Kidney glomerular epithelial cell (primary cell): ENCODE results near the gene HBD.
"Not testable (repeated sequence)": the region's sequence is repeated elsewhere in the genome, so short reads cannot be mapped to it uniquely, and the experiment has no call there.

Source experiments
- DNase-seq: peaks from one replicate; lab custom pipeline; 2025; lab: John Stamatoyannopoulos, UW

HBD gene

DNA sequence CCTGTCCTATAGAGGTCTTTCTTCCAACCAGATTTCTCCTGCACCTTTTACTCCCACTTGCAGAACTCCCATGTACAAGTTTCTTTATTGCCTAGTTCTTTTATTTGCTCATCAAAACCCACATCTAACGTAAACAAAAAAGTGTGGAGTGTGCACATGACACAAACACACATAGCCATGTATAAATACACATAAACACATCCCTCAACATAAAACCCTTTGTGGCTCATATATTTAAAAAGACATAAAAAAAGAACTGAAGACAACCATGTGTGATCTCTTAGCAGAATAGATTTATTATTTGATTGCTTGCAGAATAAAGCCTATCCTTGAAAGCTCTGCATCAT is 18.6 kb upstream of the HBD start:
- DNase-seq = no peak

DNA sequence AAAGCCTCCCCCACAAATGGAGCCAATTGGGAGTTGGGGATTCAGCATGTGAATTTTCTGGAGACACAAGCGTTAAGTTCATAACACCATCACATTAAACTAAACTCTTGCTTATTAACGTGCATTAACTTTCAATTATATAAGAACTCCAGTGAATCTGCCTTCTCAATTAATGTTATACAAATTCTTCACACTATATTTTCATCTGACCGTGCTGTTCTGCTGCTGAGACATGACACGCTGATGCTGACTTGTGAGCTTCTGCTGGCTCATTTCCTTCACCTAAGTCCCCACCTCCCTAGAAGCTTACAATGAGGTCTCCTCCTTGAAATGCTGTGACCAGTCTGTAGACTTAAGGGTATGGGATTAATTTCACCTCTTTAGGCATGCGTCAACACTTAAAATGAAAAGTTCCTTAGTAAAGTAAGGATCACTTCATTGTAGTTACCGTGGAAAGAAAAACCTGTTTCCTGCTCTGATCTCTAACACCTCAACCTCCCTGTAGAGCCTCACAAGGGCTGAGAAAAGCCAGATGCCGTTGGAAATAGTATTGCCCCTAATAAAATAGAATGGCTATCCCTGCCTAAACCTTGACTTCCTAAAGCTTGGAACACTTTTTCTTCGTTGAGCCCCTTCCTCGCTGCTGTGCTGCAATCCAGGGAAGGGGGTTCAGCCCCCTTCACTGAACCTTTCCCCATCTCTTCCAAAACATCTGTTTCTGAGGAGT is 18.1 kb upstream of the HBD start:
- no peak for DNase-seq

DNA sequence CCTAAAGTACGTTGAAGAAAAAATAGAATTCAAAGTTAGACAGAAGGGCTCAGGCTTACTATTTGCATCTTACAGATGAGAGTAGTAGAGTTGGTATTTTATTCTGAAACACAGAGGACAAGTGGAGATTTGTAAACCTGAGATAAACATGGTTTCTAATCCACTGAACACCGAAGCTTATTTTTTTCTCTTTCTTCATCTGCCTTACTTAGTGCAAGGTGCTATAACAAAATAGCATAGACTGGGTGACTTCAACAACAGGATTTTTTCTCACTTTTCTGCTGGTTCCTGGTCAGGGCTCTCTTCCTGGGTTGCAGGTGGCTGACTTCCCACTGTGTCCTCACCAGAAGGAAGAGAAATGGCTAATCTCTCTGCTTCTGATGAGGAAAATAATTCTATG is 17.5 kb upstream of the HBD start:
- no peak for DNase-seq

DNA sequence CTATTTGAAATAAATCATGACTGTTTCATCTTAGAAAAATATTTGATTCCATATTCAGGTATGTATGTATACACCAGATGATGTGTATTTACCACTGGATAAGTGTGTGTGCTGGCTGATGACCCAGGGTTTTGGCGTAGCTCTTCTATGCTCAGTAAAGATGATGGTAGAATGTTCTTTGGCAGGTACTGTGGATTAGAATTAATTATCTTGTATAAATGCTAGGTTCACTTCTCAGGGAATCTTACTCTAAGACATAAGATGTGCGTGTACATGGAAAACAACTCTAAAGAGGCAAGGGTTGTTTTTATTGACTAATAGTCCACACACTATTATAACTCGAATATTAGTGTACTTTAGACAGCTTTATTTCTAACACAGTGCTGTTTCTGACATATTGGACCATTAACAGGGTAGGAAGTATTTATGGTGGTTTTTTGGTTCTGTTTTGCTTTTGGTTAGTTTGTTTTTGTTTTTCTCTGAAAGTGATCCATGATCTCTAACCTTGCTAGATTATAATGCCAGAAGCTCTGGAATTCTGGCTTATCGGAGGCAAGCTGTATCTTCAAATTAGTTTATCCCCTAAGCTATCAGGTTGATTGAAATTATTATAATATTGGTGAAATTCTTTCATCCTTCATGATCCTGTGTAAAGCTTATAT is 16.4 kb upstream of the HBD start:
- DNase-seq = no peak

- DNase-seq = not testable (repeated sequence)
These were observed 15.6 kb upstream of the HBD start, which contains the start of gene HBG1 for GRCh38 chr11:5249807-5250396. Gene HBG1, minus strand, starts transcription at chr11:5249857. Its CDS starts 53 bp downstream, at chr11:5249804.

- not testable (repeated sequence) for DNase-seq
These were observed 14.2 kb upstream of the HBD start for GRCh38 chr11:5248498-5248897.

- no peak for DNase-seq
These were observed 13.3 kb upstream of the HBD start for GRCh38 chr11:5247472-5248192.

- no peak for DNase-seq
These were observed 12.6 kb upstream of the HBD start for GRCh38 chr11:5246772-5247471.

- DNase-seq = no peak
These were observed 10.9 kb upstream of the HBD start for GRCh38 chr11:5245155-5245554.

GRCh38 chr11:5243816-5244180 is 9.5 kb upstream of the HBD start:
- DNase-seq = no peak

DNA sequence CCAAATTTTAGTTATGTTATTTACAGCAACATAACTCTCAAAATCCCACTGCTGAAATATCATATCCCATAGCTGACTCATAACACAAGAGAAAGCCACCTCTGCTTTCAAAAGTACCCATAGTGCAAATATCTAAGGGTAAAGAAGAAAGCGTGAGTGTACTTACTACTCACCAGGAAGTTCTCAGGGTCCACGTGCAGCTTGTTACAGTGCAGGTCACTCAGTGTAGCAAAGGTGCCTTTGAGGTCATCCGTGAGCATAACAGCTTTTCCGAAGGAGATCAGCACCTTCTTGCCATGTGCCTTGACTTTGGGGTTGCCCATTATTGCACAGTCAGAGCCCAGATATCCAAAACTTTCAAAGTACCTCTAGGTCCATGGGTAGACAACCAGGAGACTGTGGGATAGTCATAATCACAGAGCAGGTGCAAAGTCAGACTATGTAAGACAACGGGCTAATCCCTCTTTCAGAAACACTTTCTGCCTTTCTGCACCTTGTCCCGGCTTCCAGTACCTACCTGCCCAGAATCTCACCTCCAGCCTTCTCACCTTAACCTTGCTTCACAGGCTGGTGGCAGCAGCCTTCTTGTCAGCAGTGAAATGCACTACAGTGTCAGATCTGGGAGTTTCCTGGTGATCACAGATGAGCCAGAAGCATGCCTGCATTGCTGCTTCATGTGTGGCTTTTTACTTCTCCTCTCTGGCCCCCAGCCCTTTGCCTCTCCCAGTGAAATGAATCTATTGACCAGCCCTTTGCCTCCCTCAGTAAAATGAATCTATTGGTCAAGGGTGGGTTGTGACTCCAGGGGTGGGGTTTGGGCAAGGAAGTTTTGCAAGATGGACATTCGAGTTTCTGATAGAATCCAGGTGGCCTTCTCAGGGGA is 8.9 kb upstream of the HBD start:
- no peak for DNase-seq

DNA sequence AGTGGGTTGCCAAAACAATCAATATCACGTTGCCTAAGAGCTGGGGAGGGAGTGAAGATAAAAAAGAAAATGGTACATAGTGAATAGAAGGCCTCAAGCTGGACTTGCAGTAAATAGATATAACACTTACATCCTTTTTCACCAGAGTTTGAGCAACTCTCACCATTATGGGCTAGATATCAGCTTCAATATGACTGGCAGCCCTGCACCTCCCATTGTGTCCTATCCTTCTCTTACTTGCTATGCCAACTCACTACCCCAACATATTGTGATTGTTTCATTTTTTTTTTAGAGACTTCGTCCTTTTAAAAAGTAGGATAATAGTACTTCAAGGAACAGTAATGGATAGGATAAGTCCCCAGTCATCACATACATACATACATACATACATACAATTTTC is 7.9 kb upstream of the HBD start:
- no peak for DNase-seq

DNA sequence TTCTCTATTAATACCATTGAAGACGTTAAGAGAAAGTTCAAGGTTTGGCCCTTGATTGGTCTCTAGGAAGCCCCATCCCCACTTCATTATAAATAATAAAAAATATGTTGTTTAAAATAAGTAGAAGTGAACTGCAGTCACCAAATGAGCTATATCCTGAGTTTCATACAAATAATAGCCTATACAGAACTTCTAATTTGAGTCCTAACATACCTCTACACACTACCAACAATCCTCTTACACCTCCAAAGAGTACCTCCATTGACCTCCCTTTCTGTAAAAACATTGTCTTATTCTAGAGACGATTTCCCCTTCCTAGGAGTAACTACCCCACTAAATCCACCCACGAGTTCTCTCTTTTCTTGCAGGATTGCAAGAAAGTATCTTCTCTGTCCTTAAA is 7.2 kb upstream of the HBD start:
- DNase-seq = no peak

- no peak for DNase-seq
These were observed 6.2 kb upstream of the HBD start for GRCh38 chr11:5240458-5240857.

GRCh38 chr11:5240056-5240455 is 5.8 kb upstream of the HBD start:
- no peak for DNase-seq

DNA sequence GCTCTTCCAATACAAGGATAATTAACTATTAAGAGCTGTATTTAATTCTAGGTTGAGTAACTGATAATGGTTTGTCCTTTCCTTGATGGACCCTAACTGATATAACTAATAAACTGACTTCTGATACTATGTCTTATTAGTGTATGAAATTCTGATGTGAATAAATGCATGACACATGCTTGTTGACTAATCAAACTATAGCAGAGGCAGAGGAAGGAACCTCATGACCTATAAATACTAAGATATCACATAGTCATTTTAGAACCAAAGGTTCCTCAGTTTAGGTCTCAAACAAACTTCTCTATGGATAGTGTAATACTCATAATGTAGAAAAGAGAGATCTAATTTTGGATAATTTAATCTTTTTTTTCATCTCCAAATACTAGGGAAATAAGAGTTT is 4.8 kb upstream of the HBD start:
- no peak for DNase-seq

GRCh38 chr11:5238486-5238885 is 4.2 kb upstream of the HBD start:
- no peak for DNase-seq

DNA sequence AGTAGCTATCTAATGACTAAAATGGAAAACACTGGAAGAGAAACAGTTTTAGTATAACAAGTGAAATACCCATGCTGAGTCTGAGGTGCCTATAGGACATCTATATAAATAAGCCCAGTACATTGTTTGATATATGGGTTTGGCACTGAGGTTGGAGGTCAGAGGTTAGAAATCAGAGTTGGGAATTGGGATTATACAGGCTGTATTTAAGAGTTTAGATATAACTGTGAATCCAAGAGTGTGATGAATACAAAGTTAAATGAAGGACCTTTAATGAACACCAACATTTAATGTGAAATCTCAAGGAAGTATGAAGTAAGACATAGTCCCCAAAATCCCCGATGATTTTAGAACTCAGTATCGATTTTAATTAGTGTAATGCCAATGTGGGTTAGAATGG is 3.1 kb upstream of the HBD start:
- no peak for DNase-seq

DNA sequence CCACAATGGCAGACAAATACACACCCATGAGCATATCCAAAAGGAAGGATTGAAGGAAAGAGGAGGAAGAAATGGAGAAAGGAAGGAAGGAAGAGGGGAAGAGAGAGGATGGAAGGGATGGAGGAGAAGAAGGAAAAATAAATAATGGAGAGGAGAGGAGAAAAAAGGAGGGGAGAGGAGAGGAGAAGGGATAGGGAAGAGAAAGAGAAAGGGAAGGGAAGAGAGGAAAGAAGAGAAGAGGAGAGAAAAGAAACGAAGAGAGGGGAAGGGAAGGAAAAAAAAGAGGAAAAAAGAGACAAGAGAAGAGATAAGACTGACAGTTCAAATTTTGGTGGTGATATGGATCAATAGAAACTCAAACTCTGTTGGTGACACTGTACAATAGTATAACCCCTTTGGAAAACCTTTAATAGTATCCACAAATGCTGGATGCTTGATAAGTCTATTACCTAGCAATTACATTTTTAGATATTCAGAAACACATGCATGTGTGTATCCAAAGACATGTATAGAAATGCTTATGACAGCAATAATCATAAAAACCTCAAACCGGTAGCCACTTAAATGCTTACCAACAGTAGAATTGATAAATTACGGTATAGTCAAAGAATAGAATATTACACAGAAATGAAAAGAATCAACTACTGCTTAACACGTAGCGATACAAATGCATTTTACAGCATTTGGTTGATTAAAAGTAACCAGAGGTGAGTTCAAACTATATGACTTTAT is 1.2 kb upstream of the HBD start:
- no peak for DNase-seq

- no peak for DNase-seq
These were observed 976 bp downstream of the HBD start for GRCh38 chr11:5233307-5233706.

- no peak for DNase-seq
These were observed 1.5 kb downstream of the HBD start for GRCh38 chr11:5232821-5233220.
